CD4-positive, alpha-beta T cell treated with Interleukin-1 beta for 1 hour (primary cell): ENCODE measurements around the gene MS4A13.
"Not testable (repeated sequence)": the region's sequence is repeated elsewhere in the genome, so short reads cannot be mapped to it uniquely, and the experiment has no call there.

Source experiments
- DNase-seq, 2 donors: peaks; one replicate each; pipeline ENCODE4 v3.0.0-alpha.2; 2020 to 2022

The MS4A13 gene, protein sequence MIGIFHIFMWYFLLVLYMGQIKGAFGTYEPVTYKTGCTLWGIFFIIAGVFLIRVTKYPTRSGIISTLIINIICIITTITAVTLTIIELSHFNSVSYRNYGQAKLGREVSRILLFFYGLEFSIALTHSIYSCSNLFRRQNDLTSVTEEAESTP

DNA sequence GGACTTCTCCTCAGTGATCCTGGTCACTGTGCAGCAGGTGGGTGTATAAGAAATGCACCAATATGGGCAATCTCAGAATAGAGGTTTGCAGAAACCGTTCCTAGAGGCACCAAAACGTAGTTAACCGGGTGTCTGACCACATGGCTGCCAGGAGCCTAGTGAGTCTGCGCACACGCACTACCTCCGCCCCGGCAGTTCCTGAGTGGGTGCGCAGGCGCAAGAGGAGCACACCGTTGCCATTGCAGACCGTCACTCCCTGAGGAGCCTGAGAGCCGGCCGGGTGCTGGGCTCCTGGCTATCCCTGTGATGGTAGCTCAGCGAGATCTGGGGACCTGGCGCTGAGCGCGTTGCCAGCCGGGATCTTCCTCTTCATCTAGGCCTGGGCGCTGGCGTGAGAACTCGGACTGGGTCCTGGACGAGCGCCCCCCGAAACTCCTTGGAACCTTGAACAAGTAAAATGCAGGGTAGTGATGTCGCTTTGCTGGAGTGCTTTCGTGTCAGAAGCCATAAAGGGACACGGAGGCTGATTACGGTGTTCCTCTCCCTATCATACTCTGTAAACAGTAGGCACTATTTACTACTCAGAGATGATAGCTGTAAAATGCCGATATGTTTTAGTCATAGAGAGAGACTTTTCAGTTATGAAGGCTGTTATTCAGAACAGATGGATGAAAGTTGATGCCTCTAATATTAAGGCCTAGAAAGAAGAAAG is at the start of gene MS4A13:
TSS of gene MS4A13 (plus strand) at position 249 of the 712 bp plus-strand sequence. CDS start 2,692 bp downstream, outside the sequence.
- no peak for DNase-seq

DNA sequence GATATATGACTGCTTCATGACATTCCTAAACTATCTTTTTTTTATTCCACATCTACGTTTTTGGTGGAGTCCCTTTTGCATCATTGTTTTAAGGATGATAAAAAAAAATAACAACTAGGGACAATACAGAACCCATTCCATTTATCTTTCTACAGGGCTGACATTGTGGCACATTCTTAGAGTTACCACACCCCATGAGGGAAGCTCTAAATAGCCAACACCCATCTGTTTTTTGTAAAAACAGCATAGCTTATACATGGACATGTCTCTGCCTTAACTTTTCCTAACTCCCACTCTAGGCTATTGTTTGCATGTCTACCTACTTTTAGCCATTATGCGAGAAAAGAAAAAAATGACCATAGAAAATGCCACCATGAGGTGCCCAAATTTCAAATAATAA is 46.4 kb upstream of the MS4A13 start:
- DNase-seq: no peak

DNA sequence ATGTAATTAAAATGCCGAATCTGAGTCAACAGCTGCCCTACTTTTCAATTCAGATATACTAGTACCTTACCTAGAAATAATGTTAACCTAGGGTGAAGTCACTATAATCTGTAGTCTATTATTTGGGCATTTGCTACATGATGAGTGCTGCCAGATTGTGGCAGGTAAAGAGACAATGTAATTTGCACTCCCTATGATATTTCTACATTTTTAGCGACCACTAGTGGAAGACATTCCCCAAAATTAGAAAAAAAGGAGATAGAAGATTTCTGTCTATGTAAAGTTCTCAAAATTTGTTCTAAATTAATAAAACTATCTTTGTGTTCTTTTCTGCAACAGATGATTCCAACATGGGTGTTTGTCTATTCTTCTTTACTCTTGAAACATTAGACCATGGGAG is 45.5 kb upstream of the MS4A13 start:
- no peak for DNase-seq

DNA sequence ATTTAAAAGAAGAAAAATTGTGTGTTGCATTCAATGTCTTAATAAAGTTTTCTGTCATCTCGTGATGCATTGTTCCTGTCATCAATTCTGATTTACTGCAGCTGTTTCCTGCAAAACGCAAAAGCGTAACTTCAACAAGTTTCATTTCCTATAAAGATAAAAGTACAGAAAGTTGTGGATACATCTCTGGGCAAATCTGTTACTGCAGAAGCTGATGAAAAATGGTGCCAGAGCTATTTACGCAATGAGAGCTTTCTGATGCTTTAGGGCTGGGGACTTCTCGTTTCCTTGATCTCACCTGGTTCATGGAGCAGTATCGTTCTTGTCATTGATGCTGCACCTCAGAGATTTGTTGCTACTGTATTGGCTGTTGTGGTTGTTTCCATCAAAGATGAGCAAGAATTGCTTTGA is 38.2 kb upstream of the MS4A13 start:
- peak in 1 of 2 donors; percentile 34 for DNase-seq

DNA sequence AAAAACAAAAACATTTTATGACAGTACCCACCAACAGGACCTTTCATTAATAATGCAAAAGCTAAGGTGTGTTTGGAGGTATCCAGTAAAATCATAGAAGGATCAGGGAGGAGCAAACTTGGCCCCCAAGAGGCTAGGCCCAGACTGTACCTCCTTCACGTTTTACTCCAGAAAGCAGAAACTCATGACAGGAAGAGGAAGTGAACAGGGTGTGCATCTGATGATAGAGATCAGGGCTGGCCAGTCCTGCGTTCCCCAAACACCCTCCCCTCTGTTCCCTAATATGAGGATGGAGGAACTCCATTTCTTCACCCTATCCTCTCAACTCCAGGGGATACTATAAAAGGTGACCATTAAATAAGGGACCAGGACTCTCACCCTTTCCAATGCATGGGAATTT is 32.8 kb upstream of the MS4A13 start:
- DNase-seq: peak; percentile 2 to 12

DNA sequence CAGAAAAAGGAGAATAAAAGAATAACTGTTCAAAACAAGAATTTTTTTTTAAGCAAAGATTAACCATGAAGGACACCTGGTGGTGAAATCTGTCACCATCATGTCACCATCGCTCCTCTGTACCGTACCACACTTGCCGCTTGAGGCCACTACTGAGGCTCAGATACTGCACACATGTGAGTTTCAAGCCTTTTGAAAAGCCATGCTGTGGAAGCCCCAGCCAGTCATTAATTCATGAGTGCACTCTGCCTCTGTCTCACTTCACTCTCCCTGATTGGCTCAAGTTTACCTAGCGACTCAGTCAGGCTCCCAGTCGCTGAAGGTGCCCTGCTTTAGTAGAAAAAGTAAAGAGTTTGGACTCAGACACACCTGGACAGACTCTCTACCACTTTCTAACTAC is 29.2 kb upstream of the MS4A13 start:
- DNase-seq: peak; percentile 28 to 52

DNA sequence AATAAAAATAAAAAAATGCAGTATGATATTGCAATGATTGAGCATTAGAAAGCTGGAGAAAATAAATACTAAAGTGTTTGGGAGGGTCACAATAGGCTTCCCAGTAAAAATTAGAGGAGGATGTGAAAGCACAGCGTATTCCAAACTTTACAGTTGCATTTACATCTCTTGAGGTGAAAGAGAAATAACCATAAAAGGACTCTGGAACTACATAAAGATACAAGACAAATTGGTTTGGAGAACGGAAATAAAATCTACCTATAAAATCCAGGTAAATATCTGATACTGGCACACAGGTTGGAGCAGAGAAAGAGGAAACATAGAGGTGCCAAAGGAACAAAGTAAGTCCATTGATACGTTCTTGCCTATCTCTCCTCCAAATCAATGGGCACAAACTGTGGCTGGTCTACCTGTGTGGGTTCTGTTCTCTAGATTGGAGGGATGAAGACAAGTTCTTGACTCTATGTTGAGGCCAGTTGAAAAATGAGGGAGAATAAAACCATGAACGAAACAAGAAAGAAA is 22.6 kb upstream of the MS4A13 start, which contains the start of gene MS4A12:
TSS of gene MS4A12 (plus strand) at position 291 of the 522 bp plus-strand sequence. CDS start 4,541 bp downstream, outside the sequence.
- DNase-seq: no peak

DNA sequence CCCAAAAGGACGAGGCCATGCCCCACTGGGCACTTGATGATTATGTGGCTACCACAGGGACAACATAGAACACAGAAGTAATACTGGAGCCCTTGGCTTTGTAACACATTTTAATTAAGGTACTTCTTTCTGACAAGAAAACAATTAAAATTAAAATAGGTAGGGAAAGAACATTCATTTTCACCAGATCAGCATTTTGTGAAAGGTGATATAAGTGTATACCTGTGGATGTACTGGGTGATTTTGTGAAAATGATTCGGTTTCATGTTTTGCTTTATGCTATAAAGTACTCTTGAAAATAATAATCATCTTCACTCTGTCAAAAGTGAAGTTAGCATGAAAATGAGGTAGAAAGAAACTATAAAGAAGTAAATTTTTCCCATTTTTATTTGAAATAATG is 21.7 kb upstream of the MS4A13 start:
- DNase-seq: no peak

DNA sequence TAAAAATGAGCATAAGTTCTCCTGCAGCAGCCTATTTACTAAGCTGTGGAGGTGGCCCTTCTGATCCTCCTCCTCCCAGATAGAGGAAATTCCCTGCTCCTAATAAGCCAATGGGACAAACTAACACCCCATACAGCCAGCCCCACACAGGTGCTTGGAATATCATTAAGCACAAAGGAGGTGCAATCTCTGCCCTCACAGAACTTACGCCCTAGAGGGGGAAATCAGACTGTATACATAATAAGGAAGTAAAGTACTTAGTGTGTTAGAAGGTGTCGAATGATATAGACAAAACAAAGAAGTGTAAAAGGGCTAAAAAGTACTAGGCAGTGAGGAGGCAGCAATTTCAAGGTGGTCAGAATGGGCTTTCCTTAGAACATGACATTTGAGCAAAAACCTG is 16.8 kb upstream of the MS4A13 start:
- DNase-seq: no peak

DNA sequence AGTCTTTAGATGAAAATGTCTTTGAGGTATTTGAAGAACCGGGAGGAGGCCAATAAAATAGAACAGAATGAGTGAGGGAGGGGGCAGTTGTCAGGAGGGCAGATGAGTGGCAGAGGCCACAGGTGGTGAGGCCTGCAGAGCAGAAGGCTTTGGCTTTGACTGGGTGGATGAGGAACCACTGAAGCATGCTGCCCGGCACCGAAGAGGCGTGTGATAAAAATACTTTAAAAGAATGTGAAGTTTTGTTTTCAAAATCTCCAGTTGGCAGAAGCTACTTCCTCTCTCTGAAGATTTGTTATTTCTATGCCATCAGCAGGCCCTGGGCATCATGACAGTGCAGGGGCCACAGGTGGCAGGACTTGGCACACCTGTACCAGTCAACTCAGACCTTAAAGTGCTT is 16.3 kb upstream of the MS4A13 start:
- DNase-seq: peak in 1 of 2 donors; percentile 59

DNA sequence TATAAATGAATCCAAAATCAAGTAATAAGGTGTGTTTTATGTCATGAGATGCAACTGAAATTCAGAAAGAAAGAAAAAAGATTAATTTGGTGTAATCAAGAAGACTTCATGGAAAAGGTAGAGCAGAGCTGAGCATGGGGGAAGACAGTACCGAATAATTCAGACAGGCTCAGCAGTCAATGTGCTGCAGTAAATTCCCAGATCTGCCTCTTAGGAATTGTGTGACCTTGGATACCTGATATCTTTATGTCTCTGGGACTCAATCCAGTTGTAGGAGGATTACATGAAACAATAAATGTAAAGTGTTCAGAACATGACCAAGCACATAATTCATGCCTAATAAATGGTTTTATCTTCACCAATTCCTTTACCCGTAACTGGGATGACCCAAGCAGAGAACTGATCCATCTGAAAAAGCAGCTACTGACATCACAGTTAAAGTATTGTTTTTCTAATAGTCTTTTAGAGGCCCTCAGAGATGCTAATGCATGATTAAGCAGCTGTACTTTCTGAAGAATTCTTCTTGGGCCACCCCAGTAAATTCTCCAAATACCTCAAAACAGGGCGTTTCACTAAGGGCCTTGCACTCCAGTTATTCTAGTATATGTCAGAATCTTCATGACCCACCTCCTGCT is 14.8 kb upstream of the MS4A13 start:
- DNase-seq: no peak

DNA sequence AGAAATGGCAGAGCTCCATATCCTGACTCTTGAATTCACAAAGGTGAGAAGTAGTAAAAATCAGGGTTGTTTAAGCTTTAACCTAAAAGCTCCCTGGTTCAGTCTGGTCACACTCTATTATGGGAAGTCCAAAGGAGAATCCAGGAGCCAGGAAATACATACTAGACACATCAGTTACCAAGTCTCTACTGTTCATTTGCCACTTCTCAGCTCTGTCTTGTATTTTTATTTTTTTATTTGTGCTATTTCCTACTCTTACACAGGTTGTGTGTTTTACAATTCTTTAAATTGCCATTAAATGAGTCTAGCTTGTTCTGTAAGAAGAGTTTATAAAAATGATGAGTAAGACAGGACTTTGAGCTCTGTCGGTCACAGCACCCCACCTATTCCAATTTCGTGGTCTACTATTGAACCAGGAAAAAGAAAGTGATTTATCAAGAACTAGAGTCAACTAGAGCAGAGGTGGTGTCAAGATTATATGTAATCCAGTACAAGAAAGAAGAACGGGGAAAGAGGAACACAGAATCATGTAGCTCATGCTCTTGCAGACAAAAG is 12.9 kb upstream of the MS4A13 start:
- DNase-seq: no peak

DNA sequence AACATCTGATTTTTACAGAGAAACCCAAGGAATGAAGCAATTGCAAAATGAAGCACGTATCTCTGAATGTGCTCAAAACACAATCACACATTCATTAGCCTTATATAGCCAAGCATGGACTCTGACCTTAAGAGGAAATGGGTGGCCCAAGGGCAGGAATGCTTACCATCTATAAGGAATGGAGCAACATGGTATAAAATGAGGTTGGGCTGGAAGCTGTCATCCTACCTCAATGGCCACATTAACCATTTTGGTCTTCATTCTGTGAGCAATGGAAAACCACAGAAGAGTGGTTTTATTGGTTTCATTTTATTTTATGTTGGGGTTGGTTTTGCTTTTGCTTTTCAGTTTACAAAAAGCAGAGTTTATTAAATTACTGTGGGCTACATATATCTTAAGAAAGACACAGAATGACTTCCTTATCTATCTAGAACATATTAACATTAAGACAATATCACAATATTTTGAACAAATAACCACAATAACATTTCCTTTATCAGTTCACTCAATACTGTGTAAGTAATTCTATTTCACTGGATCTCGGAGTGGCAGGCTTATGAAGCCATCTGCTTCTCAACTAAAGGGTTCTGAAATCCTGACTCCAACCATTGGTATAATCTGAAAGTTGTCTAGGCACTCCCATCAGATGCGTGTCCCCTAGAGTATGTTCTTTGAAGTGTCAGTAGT is 10.8 kb upstream of the MS4A13 start:
- DNase-seq: peak in 1 of 2 donors; percentile 7

DNA sequence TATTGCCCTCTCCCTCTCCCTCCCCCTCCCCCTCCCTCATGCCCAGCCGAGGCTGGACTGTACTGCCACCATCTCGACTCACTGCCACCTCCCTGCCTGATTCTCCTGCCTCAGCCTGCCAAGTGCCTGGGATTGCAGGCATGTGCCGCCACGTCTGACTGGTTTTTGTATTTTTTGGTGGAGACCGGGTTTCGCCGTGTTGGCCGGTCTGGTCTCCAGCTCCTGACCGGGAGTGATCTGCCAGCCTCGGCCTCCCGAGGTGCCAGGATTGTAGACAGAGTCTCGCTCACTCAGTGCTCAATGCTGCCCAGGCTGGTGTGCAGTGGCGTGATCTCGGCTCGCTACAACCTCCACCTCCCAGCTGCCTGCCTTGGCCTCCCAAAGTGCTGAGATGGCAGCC is 5.6 kb upstream of the MS4A13 start:
- DNase-seq: not testable (repeated sequence)

DNA sequence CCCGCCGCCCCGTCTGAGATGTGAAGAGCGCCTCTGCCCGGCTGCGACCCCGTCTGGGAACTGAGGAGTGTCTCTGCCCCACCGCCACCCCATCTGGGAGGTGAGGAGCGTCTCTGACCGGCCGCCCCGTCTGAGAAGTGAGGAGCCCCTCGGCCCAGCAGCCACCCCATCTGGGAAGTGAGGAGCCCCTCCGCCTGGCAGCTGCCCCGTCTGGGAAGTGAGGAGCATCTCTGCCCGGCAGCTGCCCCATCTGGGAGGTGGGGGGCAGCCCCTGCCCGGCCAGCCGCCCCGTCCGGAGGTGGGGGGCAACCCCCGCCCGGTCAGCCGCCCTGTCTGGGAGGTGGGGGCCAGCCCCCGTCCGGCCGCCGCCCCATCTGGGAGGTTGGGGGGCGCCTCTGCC is 5.0 kb upstream of the MS4A13 start:
- not testable (repeated sequence) for DNase-seq

DNA sequence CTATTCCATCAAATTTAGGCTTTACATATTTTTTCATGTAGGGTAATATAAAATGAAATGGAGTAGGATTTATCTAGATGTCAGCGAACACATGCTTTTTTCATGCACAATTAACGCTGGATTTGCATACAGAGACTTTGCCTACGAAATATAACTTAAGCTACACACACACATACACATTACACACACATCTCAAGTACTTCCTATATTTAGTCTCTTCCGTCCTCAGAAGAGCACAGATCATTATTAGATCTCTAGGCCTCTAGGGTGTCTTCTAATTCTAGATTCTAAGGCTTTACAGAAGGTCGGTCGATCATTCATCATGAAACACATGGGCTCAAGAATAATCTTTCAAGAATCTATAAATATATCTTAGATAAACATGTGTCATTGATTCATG is 3.8 kb upstream of the MS4A13 start:
- no peak for DNase-seq

DNA sequence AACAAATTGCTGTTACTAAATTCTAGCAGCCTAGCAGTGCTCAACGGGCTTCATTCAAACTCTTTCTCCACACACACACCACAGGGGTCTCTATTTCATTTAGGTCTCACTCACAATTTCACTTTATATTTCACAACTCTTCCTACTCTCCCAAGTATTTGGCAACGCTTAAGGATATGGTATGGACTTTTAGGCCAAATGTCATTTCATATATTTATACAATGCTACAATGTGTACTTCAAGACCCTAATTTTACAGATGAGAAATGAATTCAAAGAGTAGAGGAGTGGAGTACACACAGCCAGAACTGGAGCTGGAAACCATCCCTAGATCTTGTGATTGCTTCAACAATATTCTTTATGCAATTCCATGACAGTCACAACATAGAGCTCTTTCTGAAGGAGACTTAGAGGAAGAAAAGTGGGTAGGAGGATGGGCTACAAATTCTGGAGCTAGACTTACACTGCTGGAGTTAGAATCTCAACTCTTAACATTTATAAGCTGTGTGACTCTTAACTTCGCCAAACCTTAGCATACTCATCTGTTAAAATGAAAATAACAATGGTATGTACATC is 2.5 kb upstream of the MS4A13 start:
- no peak for DNase-seq

DNA sequence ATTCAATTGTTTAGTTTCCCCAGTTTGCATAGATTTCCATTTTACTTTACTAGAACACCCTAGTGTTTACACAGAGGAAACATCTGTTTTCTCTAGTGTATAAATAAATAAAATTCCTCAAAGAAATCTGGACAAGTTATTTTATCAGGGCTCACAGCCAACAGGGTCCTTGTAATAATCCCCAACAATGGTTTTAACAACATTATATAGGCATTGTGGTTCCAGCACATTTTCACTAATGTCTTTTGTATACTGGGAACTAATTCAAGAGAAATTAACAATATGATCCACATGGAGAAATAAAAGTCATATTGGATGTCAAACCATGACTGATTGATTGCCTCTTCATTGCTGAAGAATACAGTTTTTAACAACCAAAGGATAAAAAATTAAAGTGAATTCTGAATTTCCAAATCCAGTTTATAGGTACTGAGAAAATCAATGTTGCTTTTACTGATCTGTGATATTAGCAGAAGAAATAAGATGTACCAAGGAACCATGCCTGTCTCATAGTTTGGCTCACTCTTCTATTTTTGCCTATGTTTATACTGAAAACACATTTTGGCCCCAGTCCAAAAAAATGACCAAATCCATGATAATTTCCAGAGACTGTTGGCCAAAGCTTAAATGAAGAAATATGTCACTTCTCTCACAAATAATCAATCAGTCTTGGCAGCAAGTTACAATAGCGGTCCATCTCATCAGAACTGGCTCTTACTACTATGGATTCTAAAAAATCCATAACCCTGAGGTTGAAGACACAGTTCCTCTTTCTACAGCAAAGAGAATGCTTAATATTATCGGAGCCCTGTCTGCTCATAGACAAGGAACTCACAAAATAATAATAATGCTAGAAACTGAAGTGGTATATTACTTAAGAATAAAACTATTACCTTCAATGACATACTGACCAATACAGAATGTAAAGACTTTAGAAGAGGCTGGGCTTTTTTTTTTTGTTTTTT is 1.4 kb upstream of the MS4A13 start:
- no peak for DNase-seq

DNA sequence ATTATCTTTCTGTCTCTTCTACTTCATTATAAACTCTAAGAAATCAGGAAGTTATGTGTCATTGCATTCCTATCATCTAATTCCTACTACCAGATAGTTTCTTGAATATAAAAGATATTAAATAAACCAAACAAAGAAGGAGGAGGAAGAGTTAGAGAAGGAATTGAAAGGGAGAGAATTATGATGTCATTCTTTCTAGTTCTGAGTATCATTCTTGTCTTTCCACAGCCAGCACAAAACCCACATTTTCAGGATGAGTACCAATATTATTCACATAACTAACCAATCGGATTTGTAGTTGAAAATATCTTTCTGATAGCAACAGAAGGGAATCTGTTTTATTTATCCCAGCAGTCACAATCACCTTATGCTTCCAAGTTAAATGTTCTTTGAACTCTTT is 13.3 kb downstream of the MS4A13 start:
- no peak for DNase-seq

DNA sequence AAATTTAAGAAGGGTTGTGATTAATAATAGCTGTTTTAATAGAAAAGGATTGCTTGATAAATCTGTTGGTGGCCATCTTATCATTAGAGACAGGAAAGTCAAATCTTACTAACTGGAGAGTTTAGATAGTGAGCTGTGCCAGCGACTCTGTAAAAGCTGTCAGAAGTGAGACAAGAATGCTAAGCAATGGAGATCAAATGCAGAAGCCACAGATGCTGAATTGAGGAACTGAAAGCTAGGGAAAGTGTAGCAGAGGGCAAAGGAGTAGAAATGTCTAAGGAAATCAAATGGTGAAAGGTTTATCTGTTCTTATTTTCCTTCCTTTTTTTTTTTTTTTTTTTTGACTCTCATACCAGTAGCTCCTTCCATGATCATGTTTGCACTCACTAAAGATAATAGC is 13.7 kb downstream of the MS4A13 start:
- peak in 1 of 2 donors; percentile 9 for DNase-seq

DNA sequence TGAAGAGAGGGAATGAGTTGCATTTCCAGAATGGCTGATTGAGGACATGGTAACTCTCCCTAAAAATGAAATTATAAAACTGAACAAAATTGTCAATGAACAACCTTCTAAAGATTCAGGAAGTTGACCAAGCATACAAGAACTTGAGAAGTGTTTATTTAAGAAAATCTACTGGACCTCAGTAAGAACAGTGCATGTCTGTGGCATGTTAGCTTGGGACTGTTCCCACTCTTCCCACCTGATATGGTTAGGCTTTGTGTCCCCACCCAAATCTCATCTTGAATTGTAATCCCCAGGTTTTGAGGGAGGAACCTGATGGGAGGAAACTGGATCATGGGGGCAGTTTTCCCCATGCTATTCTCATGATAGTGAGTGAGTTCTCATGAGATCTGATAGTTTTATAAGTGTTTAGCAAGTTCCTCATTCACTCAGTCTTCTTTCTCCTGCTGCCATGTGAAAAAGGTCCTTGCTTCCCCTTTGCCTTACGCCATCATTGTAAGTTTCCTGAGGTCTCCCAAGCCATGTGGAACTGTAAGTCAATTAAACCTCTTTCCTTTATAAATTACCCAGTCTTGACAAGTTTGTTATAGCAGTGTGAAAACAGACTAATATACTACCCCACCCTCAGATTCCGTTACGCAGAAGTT is 15.4 kb downstream of the MS4A13 start:
- no peak for DNase-seq
